ENCODE results near the gene TNP1.

DNA sequence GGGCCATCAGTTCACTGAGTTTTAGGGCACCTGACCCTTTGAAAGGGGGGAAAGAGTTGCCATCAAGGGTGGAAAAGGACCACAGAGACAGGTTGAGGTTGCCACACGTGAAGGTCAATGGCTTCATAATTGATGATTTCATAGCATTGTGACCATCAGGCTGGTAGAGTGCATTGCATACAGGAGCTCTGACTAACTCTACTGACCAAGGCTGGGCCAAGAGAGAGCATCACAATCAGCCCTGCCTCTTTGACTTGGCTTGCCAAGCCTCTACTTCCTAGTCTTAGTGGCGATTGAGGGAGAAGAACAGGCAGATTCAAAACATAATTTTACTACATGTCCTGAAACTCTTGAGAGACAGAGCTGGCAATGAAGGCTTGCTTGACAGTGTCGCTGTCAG, 5.8 kb upstream of the TNP1 start:
- TF ChIP-seq, protein P1, sequence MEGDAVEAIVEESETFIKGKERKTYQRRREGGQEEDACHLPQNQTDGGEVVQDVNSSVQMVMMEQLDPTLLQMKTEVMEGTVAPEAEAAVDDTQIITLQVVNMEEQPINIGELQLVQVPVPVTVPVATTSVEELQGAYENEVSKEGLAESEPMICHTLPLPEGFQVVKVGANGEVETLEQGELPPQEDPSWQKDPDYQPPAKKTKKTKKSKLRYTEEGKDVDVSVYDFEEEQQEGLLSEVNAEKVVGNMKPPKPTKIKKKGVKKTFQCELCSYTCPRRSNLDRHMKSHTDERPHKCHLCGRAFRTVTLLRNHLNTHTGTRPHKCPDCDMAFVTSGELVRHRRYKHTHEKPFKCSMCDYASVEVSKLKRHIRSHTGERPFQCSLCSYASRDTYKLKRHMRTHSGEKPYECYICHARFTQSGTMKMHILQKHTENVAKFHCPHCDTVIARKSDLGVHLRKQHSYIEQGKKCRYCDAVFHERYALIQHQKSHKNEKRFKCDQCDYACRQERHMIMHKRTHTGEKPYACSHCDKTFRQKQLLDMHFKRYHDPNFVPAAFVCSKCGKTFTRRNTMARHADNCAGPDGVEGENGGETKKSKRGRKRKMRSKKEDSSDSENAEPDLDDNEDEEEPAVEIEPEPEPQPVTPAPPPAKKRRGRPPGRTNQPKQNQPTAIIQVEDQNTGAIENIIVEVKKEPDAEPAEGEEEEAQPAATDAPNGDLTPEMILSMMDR (IDR thresholded peaks at IDR 0.05; ENCODE audit: poor library complexity): no peak
- TF ChIP-seq EZH2 (IDR thresholded peaks at IDR 0.05; ENCODE audit: borderline replicate concordance) (no peak), EZH2phosphoT487 (IDR thresholded peaks at IDR 0.05; ENCODE audit: low read depth, severe bottlenecking, unreplicated experiment) (no peak)

Measured in hepatocyte (in vitro differentiated cells).